Eye (tissue), 1 donor: ENCODE results near the gene PNMT.
A peak's percentile ranks its signal among the peaks of the same experiment; 100 is the strongest.

Experiments
- DNase-seq: peaks from one replicate; pipeline ENCODE4 v3.0.0-alpha.2; 2015

PNMT gene, protein sequence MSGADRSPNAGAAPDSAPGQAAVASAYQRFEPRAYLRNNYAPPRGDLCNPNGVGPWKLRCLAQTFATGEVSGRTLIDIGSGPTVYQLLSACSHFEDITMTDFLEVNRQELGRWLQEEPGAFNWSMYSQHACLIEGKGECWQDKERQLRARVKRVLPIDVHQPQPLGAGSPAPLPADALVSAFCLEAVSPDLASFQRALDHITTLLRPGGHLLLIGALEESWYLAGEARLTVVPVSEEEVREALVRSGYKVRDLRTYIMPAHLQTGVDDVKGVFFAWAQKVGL

DNA sequence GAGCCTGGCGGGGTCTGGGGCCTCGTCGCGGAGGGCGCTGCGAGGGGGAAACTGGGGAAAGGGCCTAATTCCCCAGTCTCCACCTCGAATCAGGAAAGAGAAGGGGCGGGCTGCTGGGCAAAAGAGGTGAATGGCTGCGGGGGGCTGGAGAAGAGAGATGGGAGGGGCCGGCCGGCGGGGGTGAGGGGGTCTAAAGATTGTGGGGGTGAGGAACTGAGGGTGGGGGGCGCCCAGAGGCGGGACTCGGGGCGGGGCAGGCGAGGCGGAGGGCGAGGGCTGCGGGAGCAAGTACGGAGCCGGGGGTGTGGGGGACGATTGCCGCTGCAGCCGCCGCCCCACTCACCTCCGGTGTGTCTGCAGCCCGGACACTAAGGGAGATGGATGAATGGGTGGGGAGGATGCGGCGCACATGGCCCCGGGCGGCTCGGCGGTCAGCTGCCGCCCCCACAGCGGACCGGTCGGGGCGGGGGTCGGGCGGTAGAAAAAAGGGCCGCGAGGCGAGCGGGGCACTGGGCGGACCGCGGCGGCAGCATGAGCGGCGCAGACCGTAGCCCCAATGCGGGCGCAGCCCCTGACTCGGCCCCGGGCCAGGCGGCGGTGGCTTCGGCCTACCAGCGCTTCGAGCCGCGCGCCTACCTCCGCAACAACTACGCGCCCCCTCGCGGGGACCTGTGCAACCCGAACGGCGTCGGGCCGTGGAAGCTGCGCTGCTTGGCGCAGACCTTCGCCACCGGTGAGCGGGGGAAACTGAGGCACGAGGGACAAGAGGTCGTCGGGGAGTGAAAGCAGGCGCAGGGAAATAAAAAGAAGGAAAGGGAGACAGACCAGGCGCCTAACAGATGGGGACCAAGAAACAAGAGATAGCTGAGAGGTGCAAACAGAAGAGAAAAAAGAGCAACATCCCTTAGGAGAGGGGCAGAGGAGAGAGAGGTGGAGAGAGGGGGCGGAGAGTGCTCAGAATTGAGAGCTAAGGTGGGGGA, at the start of gene PNMT:
PNMT (plus strand) TSS at position 509 of the 980 bp plus-strand sequence; CDS start at position 532, 23 bp downstream.
- DNase-seq = peak; percentile 87

DNA sequence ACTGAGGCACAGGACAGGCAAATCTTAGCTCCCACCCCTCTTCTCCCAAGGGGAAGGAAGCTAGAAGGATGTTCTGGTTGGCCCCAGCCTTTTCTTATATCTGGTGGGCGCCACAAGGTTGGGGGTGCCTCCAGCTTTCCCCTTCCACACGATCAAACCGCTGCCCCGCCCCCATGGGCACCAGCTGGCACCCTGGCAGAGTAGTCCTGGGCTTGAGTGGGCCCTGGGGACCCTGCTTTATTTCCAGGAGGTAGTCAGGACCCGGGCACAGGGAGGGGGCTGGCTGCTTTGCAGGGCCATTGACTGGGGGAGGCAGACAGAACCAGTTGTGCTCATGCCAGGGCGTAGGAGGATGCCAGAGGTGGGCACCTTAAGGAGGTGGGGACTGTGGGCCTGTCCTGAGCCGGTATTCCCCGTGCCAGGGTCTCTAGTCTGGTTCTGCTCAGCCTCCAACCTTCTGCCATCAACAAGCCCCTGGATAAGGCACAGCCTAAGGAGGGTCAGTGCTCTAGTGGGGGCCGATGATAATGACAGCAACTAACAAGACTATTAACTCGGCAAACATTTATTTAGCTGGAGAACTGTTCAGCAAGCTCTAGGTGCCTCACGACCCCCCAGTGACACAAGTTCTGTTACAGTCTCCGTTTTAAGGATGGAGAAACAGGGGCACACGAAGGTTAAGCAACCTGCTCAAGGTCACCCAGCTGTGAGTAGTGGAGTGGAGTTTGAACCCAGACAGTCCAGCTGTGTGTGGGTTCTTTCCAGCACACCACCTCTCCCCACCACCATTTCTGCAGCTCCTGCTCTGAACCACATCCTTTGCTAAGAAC, 49.1 kb upstream of the PNMT start:
- no peak for DNase-seq

DNA sequence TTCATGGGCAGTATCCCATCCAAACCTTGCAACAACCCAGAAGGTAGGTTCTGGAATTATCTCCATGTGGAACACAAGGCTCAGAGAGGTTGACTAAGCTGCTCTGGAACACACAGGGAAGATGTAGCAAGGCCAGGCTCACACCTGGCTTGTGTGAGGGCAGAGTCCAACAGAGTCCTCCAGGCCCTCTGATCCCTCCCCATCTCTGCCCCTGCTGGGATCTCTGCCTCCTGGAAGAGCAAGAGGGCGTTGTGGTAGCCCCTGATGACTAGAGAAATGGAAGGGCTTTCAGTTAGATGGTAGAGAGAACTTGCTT, 48.5 kb upstream of the PNMT start:
- DNase-seq = no peak

DNA sequence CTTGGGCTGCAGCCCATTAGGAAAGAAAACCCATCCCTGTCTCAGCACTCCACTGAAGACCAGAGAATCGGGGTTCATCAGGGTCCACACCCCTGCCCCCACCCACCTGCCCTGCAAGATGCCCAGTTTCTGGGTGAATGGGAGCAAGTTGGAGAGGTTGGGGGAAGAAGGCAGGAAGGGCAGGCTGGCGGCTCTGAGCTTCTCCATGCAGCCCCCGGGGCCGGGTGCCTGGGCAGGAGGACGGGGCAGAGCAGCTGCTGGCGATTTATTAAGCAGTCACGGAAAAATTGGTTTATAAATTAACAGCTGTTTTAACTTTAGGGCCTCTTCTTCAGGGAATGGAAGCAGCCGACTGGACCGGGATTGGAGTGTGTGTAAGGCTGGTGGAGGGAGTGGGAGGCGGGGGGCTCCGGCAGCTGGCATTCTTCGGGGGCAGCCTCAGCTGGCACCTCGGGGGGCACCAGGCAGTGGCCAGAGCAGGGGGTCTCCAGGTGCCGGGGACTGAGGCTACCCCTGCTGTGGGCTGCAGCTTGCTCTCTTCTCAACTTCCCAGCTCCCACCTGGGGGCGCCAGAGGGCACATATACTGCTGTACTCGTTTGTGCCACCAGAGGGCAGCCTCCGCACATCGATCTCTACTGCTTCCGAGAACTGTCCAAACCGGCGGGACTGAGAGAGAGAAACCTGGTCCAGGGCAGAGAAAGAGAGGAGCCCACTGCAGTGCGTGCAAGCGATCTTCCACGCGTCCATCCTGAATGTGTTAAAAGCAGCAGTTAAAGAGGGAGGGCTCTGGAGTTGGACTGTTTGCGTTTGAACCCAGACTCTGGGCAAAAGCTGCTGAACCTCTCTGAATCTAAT, 46.5 kb upstream of the PNMT start:
- peak; percentile 97 for DNase-seq

DNA sequence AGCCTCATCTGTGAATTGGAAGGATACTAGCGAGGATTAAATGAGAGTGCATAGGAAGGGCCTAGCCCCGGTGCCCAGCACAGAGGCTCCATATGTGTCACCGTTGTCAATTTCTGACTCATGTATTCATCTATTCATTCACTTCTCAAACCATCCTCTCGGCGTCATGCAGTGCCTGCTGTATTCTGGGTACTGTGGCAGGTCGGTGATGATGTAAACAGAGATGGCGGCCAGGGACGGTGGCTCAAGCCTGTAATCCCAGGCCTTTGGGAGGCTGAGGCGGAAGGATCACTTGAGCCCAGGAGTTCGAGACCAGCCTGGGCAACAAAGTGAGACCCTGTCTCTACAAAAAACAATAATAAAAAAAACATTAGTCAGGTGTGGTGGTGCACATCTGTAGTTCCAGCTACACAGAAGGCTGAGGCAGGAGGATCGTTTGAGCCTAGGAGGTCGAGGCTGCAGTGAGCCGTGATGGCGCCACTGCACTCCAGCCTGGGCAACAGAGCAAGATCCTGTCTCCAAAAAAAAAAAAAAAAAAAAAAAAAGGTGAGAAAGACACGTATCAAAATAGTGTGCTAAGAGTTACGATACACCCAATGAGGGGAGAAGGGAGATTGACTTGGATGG, 45.8 kb upstream of the PNMT start:
- no peak for DNase-seq

DNA sequence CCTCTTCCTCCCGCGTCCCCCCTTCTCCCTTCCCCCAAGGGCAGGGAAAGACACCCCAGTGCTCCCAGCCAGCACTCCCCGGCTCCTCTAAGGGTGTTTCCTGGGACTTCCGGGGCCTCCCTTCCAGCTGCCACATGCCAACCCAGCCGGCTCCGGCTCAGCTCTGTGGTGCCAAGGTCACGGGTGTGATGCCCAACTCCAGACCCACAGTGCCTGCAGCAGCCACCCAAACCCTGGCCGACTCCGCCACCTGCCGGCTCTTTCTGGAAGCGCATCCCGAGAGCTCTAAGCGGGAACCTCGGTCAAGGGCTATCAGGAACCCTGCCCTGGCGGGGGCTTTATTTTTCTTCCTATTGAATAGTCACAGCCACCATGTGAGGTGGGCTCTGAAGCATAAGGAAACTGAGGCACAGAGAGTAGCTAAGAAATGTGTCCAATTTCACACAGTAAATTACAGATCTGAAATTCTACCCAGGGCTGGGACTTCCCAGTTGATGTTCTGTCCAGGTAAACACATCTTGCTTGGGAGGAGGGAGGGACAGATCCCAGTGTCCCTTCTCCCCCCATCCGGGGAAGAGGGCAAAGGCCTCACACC, 44.8 kb upstream of the PNMT start:
- DNase-seq = peak; percentile 90

DNA sequence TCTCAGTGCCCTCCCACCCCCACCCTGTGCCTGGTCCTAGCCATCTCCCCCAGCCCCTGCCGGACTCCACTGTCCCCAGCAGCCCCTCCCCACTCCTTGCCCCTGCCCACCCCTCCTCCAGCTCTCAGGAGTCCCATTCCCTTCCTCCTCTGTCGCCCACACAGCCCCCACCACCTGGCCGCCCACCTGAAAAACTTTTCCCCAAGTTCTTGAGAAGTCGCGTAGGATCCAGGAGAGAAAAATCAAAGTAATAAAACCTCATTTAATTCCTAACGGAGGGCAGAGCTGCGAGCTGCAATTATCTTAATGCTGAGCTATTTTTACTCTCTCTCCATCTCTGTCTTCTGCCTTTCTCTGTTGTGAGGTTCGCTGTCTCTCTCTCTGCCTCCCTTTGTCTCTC, 43.9 kb upstream of the PNMT start:
- no peak for DNase-seq

DNA sequence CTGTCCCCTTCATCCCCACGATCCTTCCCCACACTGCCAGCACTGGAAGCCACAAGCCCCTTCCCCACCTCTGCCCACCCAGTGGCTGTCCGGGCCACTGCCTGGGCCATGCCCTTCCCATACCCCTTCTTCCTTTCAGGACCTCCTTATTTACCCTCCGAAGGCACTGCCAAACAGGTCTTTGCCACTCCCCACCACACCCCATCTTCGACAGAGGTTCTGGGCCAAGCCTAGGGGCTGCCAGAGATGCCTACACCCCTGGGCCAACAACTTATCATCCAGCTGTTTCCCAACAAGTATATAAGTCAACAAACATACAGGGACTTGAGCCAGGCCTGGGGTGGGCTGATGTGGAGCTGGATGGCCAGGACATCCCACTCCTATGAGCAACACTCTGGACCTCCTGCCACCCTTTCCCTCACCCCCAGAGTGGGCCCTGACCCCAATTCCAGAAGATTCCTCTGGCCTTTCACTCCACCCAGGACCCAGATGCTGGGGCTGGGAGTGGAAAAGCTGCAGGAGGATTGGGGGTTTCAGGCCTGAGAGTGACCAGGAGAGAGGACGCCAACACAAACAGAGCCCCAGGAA, 43.0 kb upstream of the PNMT start:
- DNase-seq = no peak

DNA sequence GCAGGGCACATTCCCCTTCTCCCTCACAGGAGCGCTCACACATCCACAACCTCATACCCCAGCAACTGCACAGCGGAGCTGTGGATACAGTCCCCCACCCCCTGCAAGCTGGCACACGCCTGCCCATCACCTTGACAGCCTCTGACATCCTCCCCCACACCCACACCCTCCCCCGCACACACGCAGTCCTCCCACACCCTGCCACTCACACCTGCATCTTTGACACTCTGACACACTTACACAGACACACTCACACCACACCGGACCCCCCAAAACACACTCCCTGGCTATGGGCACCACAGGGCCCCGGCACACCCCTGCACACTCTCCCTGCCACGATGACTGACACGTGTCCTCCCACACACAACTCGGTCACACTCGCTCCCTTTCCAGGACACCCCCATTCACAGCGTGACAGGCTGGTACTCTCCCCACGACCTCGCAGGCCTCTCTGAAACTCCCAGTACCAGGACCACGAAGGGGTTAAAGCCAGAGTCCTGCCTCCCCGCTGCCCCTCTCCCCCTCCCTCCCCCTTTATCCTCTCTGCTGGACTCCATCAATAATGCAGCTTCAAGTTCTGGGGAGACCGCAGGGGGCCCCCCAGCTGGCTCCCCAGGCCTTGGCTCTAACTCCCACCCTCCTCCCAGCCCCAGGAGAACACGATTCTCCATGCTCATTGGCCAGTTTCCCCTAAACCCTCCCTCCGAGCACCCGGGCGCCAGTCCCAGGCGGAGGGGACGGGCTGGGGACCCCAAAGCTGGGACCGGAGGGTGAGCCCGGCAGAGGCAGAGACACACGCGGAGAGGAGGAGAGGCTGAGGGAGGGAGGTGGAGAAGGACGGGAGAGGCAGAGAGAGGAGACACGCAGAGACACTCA, 41.8 kb upstream of the PNMT start, which contains the start of gene PPP1R1B:
PPP1R1B (plus strand) TSS at position 782 of the 876 bp plus-strand sequence. CDS start 441 bp downstream, outside the sequence.
- DNase-seq = peak; percentile 41

DNA sequence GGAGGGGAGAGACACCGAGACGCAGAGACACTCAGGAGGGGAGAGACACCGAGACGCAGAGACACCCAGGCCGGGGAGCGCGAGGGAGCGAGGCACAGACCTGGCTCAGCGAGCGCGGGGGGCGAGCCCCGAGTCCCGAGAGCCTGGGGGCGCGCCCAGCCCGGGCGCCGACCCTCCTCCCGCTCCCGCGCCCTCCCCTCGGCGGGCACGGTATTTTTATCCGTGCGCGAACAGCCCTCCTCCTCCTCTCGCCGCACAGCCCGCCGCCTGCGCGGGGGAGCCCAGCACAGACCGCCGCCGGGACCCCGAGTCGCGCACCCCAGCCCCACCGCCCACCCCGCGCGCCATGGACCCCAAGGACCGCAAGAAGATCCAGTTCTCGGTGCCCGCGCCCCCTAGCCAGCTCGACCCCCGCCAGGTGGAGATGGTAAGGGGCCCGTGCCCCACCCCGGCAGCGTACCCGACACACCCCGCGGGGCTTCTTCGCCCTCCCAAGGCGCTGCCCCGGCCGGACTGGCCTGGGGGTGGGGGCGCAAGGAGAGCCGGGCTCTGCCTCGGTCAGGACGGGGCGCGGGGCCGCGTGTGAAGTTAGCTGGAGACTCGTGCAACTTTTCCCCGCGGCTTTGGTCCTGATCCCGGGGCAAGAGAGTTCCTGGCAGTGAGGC, 41.1 kb upstream of the PNMT start:
- DNase-seq = peak; percentile 28

DNA sequence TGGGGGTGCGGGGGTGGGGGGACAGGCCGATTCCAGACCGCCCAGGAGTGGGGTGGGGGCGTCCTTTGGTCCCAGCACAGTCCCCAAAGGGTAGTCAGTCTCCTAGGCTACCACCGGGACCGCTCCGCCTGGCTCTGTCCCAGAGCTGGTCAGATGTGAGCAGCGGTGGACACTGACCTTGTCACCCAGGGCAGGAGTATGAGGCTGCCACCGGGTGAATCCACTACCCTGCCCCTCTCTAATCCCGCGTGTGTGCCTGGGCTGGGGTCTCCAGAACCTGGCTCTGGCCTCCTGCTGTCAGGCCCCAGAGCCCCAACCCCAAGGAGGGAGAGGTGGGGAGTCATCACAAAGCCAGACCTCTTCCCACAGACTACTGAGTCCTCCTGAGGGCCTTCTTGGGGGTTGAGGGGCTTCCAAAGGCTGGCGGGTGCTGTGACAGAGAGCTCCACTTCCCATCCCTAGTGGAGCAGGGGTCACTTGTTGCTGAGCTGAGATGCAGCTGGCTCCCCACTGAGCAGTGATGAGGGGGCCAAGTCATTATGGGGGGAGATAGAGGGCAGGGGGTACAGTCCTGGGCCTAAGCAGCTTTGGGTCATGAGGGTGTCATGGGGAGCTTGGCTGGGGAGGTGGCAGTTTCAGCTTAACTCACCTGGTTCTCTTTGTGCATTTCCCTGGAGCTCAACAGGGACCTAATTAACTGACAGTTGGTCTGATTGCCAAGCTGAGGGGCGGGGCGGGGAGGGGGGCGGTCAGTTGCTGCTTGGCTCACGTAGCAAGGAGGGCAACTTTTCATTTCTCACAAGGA, 40.3 kb upstream of the PNMT start:
- DNase-seq = peak; percentile 72

DNA sequence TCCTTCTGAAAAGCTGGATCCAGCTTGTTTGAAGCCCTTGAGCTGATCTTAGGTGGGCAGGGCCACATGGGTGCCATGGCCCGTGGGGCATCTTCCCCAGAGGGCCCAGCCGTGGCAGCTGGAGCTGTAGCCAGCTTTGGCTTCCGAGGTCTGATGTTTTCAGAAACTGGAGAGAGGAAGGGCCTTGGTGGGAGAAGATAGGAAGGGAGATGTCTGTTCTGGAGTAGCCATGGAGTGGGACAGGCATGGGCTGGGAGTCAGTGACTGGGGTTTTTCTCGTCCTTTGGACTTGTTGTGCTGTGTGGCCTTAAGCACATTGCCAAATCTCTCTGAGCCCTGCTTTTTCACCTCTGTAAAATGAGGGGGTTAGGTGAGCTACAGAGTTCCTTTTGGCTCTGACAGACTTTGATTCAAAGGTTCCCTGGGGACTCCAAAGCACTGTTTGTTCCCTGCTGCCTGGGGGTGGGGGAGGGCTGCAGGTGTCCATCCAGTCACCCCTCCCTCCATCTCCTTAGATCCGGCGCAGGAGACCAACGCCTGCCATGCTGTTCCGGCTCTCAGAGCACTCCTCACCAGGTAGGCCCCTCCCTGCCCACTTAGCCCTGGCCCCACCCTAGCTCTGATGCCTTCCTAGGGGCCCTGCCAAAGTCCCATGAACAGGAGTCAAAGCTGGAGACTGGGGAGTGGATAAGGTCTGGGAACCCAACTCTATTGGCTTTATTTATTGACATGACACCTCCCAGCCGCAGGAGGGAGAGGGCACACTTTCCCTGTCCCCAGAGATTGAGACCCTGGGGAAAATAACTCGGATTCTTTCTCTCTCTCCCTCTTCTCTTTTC, 39.4 kb upstream of the PNMT start:
- DNase-seq = no peak

DNA sequence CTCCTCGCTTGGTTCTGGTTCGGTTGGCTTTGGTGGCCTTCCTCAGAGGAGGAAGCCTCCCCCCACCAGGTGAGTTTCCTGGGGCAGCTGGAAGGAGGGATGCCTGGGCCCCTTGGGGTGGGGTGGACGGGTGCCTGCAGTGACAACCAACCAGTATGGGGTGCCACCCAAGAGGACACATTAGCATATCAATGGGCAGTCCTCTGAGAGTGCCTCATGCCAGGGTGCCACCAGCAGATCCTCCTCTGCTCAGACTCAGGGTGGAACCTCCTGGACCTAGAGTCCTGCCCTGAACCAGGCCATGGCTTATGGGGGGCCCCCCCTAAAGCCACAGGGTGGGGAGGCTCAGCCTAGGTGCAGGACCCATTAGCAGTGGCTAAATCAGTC, 38.8 kb upstream of the PNMT start:
- no peak for DNase-seq

DNA sequence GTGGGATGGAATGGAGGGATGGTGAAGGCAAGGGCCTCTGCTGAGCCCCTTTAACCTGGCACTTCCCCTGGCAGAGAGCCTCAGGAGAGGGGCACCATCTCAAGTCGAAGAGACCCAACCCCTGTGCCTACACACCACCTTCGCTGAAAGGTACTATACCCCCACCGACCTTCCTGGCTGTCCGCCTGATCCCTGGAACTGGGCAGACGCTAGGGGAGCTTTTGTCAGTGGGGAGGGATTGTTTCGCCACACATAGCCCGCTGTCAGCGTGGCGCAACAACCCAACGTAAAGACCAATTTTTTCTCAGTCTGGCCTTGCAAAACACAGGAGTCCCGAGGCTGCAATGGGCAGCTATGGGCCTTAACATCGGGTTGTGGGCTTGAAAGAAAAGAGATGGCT, 38.4 kb upstream of the PNMT start:
- no peak for DNase-seq

DNA sequence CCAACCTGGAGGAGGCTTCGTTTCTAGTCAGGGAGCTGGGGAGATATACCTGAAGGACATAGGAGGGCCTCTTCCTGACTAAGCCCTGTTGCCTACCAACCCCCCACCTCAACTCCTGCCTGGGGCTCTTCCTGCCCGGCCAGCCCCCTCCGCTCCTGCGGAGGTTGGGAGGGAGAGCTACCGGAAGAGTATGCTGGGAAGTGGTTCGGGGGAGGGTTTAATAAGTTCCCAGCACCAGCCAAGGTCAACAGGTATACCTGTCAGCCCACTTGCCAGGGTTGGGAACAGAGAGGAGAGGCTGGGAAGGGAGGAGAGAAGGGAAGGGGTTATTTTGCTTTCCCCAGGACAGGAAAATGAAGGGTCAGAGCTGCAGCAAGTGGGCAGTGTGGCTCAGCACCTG, 36.9 kb upstream of the PNMT start:
- no peak for DNase-seq

DNA sequence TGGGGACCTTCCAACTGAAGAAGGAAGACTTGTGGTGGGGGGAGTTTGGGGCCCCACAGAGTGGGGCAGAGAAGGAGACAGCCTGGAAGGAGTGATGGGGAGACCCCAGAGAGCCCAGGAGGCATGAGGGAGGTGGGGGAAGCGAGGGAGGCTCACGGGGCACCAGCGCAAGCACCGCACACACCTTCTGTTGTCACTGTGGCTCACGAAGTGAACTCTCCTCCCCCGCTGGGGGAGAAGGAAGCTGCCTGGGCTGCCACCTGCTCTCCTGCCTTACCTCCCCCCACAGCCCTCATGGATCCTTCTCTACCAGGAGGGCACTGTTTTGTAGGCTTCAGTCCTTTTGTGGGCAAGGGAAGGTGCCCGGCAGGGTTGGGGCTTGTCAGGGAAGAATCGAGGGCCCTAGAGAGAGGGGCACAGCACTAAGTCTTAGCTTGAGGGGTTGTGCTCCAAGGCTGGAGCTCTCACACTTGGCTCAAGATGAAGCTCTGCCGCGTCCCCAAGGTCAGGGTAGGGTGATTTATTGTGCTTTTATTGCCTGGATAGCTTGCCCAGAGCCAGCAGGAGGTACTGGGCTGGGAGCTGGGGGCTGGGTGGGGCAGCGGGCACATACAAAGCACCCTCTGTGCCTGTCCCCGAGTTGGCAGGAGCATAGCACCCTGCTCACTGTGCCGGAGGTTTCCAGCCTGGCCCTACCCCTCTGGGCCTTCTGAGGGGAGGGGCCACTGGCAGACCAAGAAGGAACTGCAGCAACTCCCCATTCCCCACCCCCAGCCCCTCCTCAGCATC, 35.9 kb upstream of the PNMT start:
- no peak for DNase-seq
